ENCODE data around the gene STAU1.
"Not testable (repeated sequence)": the region's sequence is repeated elsewhere in the genome, so short reads cannot be mapped to it uniquely, and the experiment has no call there.

The STAU1 gene

GRCh38 chr20:49160057-49160929, 27.8 kb downstream of the STAU1 start:
- H3K36me3 Mint-ChIP-seq, result peaks cover 100% of the 10 kb centered on the region
- ATAC-seq (no peak), DNase-seq (ENCODE audit: low spot score in 2 of 2) (no peak)
- H3K27ac Mint-ChIP-seq, result peak overlapping the region; percentile 69
- H3K4me1 Mint-ChIP-seq, result peaks cover 36% of the 10 kb centered on the region
- no peaks in the 10 kb centered on the region for H3K9me3 Mint-ChIP-seq
- H3K4me3 Mint-ChIP-seq, result no peak overlapping the region

GRCh38 chr20:49157146-49157545, 31.0 kb downstream of the STAU1 start:
- ATAC-seq, result no peak
- Mint-ChIP-seq H3K36me3 (peaks cover 100% of the 10 kb centered on the region), H3K9me3 (no peaks in the 10 kb centered on the region), H3K4me3 (no peak overlapping the region), H3K27ac (peak overlapping the region; percentile 23), H3K4me1 (peaks cover 37% of the 10 kb centered on the region)
- no peak for DNase-seq (ENCODE audit: low spot score in 2 of 2)

- peak overlapping the region; percentile 23 for H3K27ac Mint-ChIP-seq
Measured at GRCh38 chr20:49156481-49156880, 31.7 kb downstream of the STAU1 start.

GRCh38 chr20:49151436-49151835, 36.7 kb downstream of the STAU1 start:
- no peak overlapping the region for H3K4me3 Mint-ChIP-seq
- no peak for DNase-seq (ENCODE audit: low spot score in 2 of 2)
- H3K4me1 Mint-ChIP-seq, result peaks cover 23% of the 10 kb centered on the region
- H3K36me3 Mint-ChIP-seq, result peaks cover 100% of the 10 kb centered on the region
- no peaks in the 10 kb centered on the region for H3K9me3 Mint-ChIP-seq
- no peak overlapping the region for H3K27ac Mint-ChIP-seq
- no peak for ATAC-seq

More at GRCh38 chr20:49156481-49156880, 31.7 kb downstream of the STAU1 start:
- no peak overlapping the region for H3K4me3 Mint-ChIP-seq
- no peaks in the 10 kb centered on the region for H3K9me3 Mint-ChIP-seq
- H3K36me3 Mint-ChIP-seq, result peaks cover 100% of the 10 kb centered on the region
- no peak for DNase-seq (ENCODE audit: low spot score in 2 of 2)
- peaks cover 31% of the 10 kb centered on the region for H3K4me1 Mint-ChIP-seq
- no peak for ATAC-seq

- no peak for ATAC-seq
- peak overlapping the region; percentile 83 for H3K27ac Mint-ChIP-seq
- peaks cover 100% of the 10 kb centered on the region for H3K36me3 Mint-ChIP-seq
- no peaks in the 10 kb centered on the region for H3K9me3 Mint-ChIP-seq
- H3K4me3 Mint-ChIP-seq, result no peak overlapping the region
- peaks cover 14% of the 10 kb centered on the region for H3K4me1 Mint-ChIP-seq
- DNase-seq (ENCODE audit: low spot score in 2 of 2), result no peak
Measured at GRCh38 chr20:49149281-49150045, 38.7 kb downstream of the STAU1 start.

- H3K4me1 Mint-ChIP-seq, result peaks cover 14% of the 10 kb centered on the region
- peaks cover 100% of the 10 kb centered on the region for H3K36me3 Mint-ChIP-seq
- H3K4me3 Mint-ChIP-seq, result no peak overlapping the region
- DNase-seq (ENCODE audit: low spot score in 2 of 2) (no peak), ATAC-seq (no peak)
- H3K9me3 Mint-ChIP-seq, result no peaks in the 10 kb centered on the region
- H3K27ac Mint-ChIP-seq, result peak overlapping the region; percentile 83
Measured at GRCh38 chr20:49148601-49149000, 39.5 kb downstream of the STAU1 start.

- ATAC-seq (no peak), DNase-seq (ENCODE audit: low spot score in 2 of 2) (no peak)
- H3K4me1 Mint-ChIP-seq, result peaks cover 14% of the 10 kb centered on the region
- H3K27ac Mint-ChIP-seq, result peak overlapping the region; percentile 40
- H3K9me3 Mint-ChIP-seq, result no peaks in the 10 kb centered on the region
- peaks cover 100% of the 10 kb centered on the region for H3K36me3 Mint-ChIP-seq
- no peak overlapping the region for H3K4me3 Mint-ChIP-seq
Measured at GRCh38 chr20:49147296-49147695, 40.8 kb downstream of the STAU1 start.

- Mint-ChIP-seq H3K36me3 (peaks cover 95% of the 10 kb centered on the region), H3K4me3 (no peak overlapping the region), H3K27ac (peak overlapping the region; percentile 40), H3K4me1 (peaks cover 14% of the 10 kb centered on the region), H3K9me3 (no peaks in the 10 kb centered on the region)
- DNase-seq (ENCODE audit: low spot score in 2 of 2) (no peak), ATAC-seq (no peak)
Measured at GRCh38 chr20:49146442-49147225, 41.5 kb downstream of the STAU1 start.

GRCh38 chr20:49140834-49141233, 47.3 kb downstream of the STAU1 start:
- no peak overlapping the region for H3K4me3 Mint-ChIP-seq
- peaks cover 87% of the 10 kb centered on the region for H3K36me3 Mint-ChIP-seq
- ATAC-seq, result no peak
- H3K9me3 Mint-ChIP-seq, result no peaks in the 10 kb centered on the region
- no peaks in the 10 kb centered on the region for H3K4me1 Mint-ChIP-seq
- H3K27ac Mint-ChIP-seq, result no peak overlapping the region
- no peak for DNase-seq (ENCODE audit: low spot score in 2 of 2)

- Mint-ChIP-seq H3K4me1 (no peaks in the 10 kb centered on the region), H3K36me3 (peaks cover 87% of the 10 kb centered on the region), H3K9me3 (no peaks in the 10 kb centered on the region), H3K4me3 (no peak overlapping the region), H3K27ac (no peak overlapping the region)
- ATAC-seq (no peak), DNase-seq (ENCODE audit: low spot score in 2 of 2) (no peak)
Measured at GRCh38 chr20:49140411-49140810, 47.7 kb downstream of the STAU1 start.

GRCh38 chr20:49138431-49138830, 49.7 kb downstream of the STAU1 start:
- Mint-ChIP-seq H3K36me3 (peaks cover 87% of the 10 kb centered on the region), H3K4me1 (peaks cover 3% of the 10 kb centered on the region), H3K27ac (peak overlapping the region; percentile 19), H3K9me3 (no peaks in the 10 kb centered on the region), H3K4me3 (no peak overlapping the region)
- DNase-seq (ENCODE audit: low spot score in 2 of 2), result no peak
- no peak for ATAC-seq

GRCh38 chr20:49136817-49137571, 51.1 kb downstream of the STAU1 start:
- H3K4me3 Mint-ChIP-seq, result no peak overlapping the region
- no peak for ATAC-seq
- DNase-seq (ENCODE audit: low spot score in 2 of 2), result no peak
- H3K27ac Mint-ChIP-seq, result no peak overlapping the region
- peaks cover 89% of the 10 kb centered on the region for H3K36me3 Mint-ChIP-seq
- H3K9me3 Mint-ChIP-seq, result no peaks in the 10 kb centered on the region
- peaks cover 6% of the 10 kb centered on the region for H3K4me1 Mint-ChIP-seq

GRCh38 chr20:49134797-49135196, 53.3 kb downstream of the STAU1 start:
- H3K27ac Mint-ChIP-seq, result peak overlapping the region; percentile 40
- not testable (repeated sequence) for ATAC-seq; H3K9me3 Mint-ChIP-seq; DNase-seq (ENCODE audit: low spot score in 2 of 2); H3K4me1 Mint-ChIP-seq; H3K4me3 Mint-ChIP-seq
- peaks cover 92% of the 10 kb centered on the region for H3K36me3 Mint-ChIP-seq

- Mint-ChIP-seq H3K4me3 (no peak overlapping the region), H3K36me3 (peaks cover 92% of the 10 kb centered on the region), H3K4me1 (peaks cover 6% of the 10 kb centered on the region), H3K9me3 (no peaks in the 10 kb centered on the region), H3K27ac (peak overlapping the region; percentile 33)
- ATAC-seq (no peak), DNase-seq (ENCODE audit: low spot score in 2 of 2) (no peak)
Measured at GRCh38 chr20:49133571-49133970, 54.6 kb downstream of the STAU1 start.

All from stimulated activated effector memory CD8-positive, alpha-beta T cell treated with anti-CD3 and anti-CD28 coated beads, Interleukin-12 subunit alpha, Interleukin-12 subunit beta, amount 100 ng/mL, for 72 hours (primary cell).